T-cell (primary cell): ENCODE data around the gene LZTFL1. TPM values are rescaled to one million over a fixed set of nuclear protein-coding genes. Genes with fewer than 3 reads are reported as not detected.
"Not testable (repeated sequence)": the region's sequence is repeated elsewhere in the genome, so short reads cannot be mapped to it uniquely, and the experiment has no call there.

ENCODE experiments used
- ATAC-seq, 4 experiments: fragments of 200-7000 bp in 3 of 4; fragments of 150-1000 bp in 1 of 4; cut with Tn5 transposase; replicated peaks in 1 of 4; 1 replicate in 3 of 4; 2 replicates in 1 of 4; pipeline ENCODE4 v1.10.0; 2021; ENCODE audit warnings: moderate library complexity in 3 of 4, mild to moderate bottlenecking in 2 of 4, moderate number of reproducible peaks in 1 of 4
- CTCF ChIA-PET, 2 donors: fragments of 300-600 bp; sonication (Branson Sonifier 250); formaldehyde crosslinking; loops; one replicate each; lab custom pipeline; 2022; ENCODE audit warnings: antibody characterized with exemption in 2 of 2; lab: Charles Lee
- POLR2A ChIA-PET, 2 donors: fragments of 300-600 bp; sonication (Branson Sonifier 250); formaldehyde crosslinking; loops; one replicate each; lab custom pipeline; 2022; ENCODE audit warnings: antibody characterized with exemption in 2 of 2; lab: Charles Lee
- DNase-seq, 35 experiments: peaks; one replicate each; pipeline versions ENCODE4 v3.0.0 to v3.0.0-alpha.2; 2013 to 2023
- H3K27ac ChIP-seq: one replicate; pipeline ENCODE4 v1.5.1; 2013; ENCODE audit warnings: low read length
- H3K27me3 ChIP-seq, 2 experiments: replicated peaks in 1 of 2; 1 replicate in 1 of 2; 2 replicates in 1 of 2; pipeline versions ENCODE4 v1.6.1 to v1.7.0; 2013; ENCODE audit warnings: low read length in 1 of 2, mixed read lengths in 1 of 2; ENCODE audit not compliant: control insufficient read depth in 2 of 2, insufficient read depth in 2 of 2; ENCODE audit errors: extremely low read depth in 1 of 2
- H3K36me3 ChIP-seq, 2 donors: 1 replicate in 1 of 2; 2 replicates in 1 of 2; pipeline versions ENCODE4 v1.6.1 to v1.7.0; 2013; ENCODE audit warnings: low read length in 1 of 2; ENCODE audit not compliant: control insufficient read depth in 2 of 2, insufficient read depth in 1 of 2; ENCODE audit errors: extremely low read depth in 1 of 2
- H3K4me1 ChIP-seq, 2 experiments: 1 replicate in 1 of 2; 2 replicates in 1 of 2; pipeline versions ENCODE4 v1.6.1 to v1.7.0; 2013; ENCODE audit warnings: low read length in 2 of 2, mixed read lengths in 1 of 2; ENCODE audit not compliant: insufficient read depth in 2 of 2, control insufficient read depth in 1 of 2; ENCODE audit errors: extremely low read depth in 1 of 2
- H3K4me3 ChIP-seq, 2 donors: 1 replicate in 1 of 2; 2 replicates in 1 of 2; pipeline versions ENCODE4 v1.5.1 to v1.7.0; 2013; ENCODE audit warnings: mild to moderate bottlenecking in 2 of 2, low read length in 1 of 2, moderate library complexity in 1 of 2; ENCODE audit not compliant: control insufficient read depth in 1 of 2; ENCODE audit errors: extremely low read depth in 1 of 2
- H3K9me3 ChIP-seq: 2 replicates; pipeline ENCODE4 v1.7.0; 2013
- H3K27ac Mint-ChIP-seq, 2 donors: one replicate each; pipeline ENCODE4 v1.8.0; 2020 to 2021; ENCODE audit warnings: mild to moderate bottlenecking in 2 of 2, mixed read lengths in 2 of 2
- H3K27me3 Mint-ChIP-seq, 2 donors: one replicate each; pipeline ENCODE4 v1.8.0; 2021 to 2022; ENCODE audit warnings: mixed read lengths in 2 of 2
- H3K36me3 Mint-ChIP-seq: one replicate; pipeline ENCODE4 v1.8.0; 2021; ENCODE audit warnings: mixed read lengths
- H3K4me1 Mint-ChIP-seq, 3 donors: one replicate each; pipeline ENCODE4 v1.8.0; 2020 to 2022; ENCODE audit warnings: mixed read lengths in 3 of 3, mild to moderate bottlenecking in 1 of 3
- H3K4me3 Mint-ChIP-seq, 3 donors: one replicate each; pipeline ENCODE4 v1.8.0; 2020 to 2022; ENCODE audit warnings: mild to moderate bottlenecking in 3 of 3, mixed read lengths in 3 of 3, moderate library complexity in 3 of 3
- H3K9me3 Mint-ChIP-seq, 3 donors: one replicate each; pipeline ENCODE4 v1.8.0; 2020 to 2022; ENCODE audit warnings: mixed read lengths in 3 of 3
- whole genome bisulfite sequencing: methylation state at CpG from one replicate; pipeline ENCODE4 v1.1.5; 2013; ENCODE audit warnings: missing lambda C conversion rate; ENCODE audit not compliant: insufficient coverage; 5-methylcytosine and 5-hydroxymethylcytosine counted together
- total RNA-seq, 35 experiments: library from RNA in 6 of 35; stranded (reverse) in 6 of 35; fragments of 120-200 nt in 1 of 35; gene quantifications; one replicate each; pipeline versions ENCODE4 v1.2.1 to v1.2.4 and lab custom pipeline; 2013 to 2026

The LZTFL1 gene
- total RNA-seq, 5 donors from 2014 or later (not counting 1 experiment from before 2014, with no cell fraction given) = 8.5 to 12.0 (median 11.1) TPM

GRCh38 chr3:45861043-45861719 lies 19.3 kb upstream of the LZTFL1 start:
- ChIA-PET POLR2A (interaction anchor here (0.6 kb wide), 2 partner anchors 11 to 220 kb away, joined by 3 read pairs; no protein-coding TSS in a partner anchor), CTCF (interaction anchor here (0.6 to 0.9 kb wide), 3 partner anchors 20 to 681 kb away, joined by 3 read pairs; no protein-coding TSS in a partner anchor)
- Mint-ChIP-seq H3K27ac (peak overlapping the region; percentile 37 to 72), H3K4me3 (no peak overlapping the region), H3K36me3 (peaks cover 4% of the 10 kb centered on the region), H3K27me3 (peaks cover 8 to 24% of the 10 kb centered on the region in 2 donors), H3K4me1 (peaks cover 31 to 38% (median 36%) of the 10 kb centered on the region in 3 donors), H3K9me3 (peaks cover 3 to 9% (median 8%) of the 10 kb centered on the region in 3 donors)
- Histone ChIP-seq H3K36me3 (no peaks in the 10 kb centered on the region), H3K27ac (no peak overlapping the region), H3K4me1 (peaks cover 4 to 22% of the 10 kb centered on the region in 2 experiments), H3K4me3 (no peak overlapping the region), H3K27me3 (peaks cover 0 to 3% of the 10 kb centered on the region in 2 experiments), H3K9me3 (no peaks in the 10 kb centered on the region)
- ATAC-seq (no peak), DNase-seq (no peak)
- WGBS = 50% methylated on average over 1 of the region's 7 CpGs

- Mint-ChIP-seq H3K4me1 (peaks cover 31 to 37% (median 35%) of the 10 kb centered on the region in 3 donors), H3K27ac (no peak overlapping the region), H3K4me3 (no peak overlapping the region), H3K9me3 (peaks cover 3 to 9% (median 8%) of the 10 kb centered on the region in 3 donors), H3K36me3 (peaks cover 4% of the 10 kb centered on the region), H3K27me3 (peaks cover 8 to 24% of the 10 kb centered on the region in 2 donors)
- ChIA-PET POLR2A (no interaction called here), CTCF (no interaction called here)
- H3K36me3 ChIP-seq = no peaks in the 10 kb centered on the region
- peaks cover 0 to 3% of the 10 kb centered on the region in 2 experiments for H3K27me3 ChIP-seq
- H3K9me3 ChIP-seq = no peaks in the 10 kb centered on the region
- ATAC-seq = no peak
- peaks cover 4 to 19% of the 10 kb centered on the region in 2 experiments for H3K4me1 ChIP-seq
- WGBS = no CpG with 5 or more reads among the region's 4 CpGs
- no peak overlapping the region for H3K4me3 ChIP-seq
- H3K27ac ChIP-seq = no peak overlapping the region
- no peak for DNase-seq
Measured at GRCh38 chr3:45860481-45860880, 18.6 kb upstream of the LZTFL1 start.

DNA sequence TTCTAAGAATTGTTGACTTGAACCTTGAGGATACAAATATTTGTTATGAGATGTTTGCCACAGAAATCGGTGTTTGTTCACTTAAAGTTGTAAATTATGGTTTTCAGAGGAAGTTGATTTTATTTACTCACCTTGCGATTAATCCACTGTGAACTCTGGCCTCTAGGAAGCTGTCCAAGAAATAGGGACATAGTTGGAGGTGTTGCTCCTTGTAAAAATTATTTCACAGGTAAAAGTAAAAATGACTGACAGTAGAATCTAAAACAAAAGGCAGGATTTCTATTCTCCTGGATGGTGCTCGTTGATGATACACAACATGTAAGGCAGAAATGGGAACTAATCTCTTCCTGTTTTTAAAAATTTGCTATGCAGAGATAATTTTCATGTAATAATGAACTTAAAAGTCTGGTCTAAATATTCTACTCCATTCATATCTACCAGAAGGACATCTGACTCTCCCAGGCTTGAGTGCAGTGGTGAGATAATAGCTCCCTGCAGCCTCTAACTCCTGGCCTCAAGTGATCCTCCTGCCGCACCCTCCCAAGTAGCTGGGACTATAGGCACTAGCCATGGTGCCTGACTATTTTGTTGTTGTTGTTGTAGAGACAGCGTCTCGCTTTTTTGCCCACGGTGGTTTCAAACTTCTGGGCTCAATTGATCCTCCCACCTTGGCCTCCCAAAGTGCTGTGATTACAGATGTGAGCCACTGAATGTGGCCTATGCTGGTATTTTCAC lies 17.1 kb upstream of the LZTFL1 start:
- H3K27me3 ChIP-seq = peaks cover 0 to 3% of the 10 kb centered on the region in 2 experiments
- DNase-seq = no peak
- H3K27ac Mint-ChIP-seq = no peak overlapping the region
- CTCF ChIA-PET = no interaction called here
- H3K36me3 ChIP-seq = no peaks in the 10 kb centered on the region
- peaks cover 4% of the 10 kb centered on the region for H3K36me3 Mint-ChIP-seq
- peaks cover 24 to 29% (median 26%) of the 10 kb centered on the region in 3 donors for H3K4me1 Mint-ChIP-seq
- H3K9me3 ChIP-seq = no peaks in the 10 kb centered on the region
- peaks cover 0 to 9% of the 10 kb centered on the region in 2 experiments for H3K4me1 ChIP-seq
- no peak overlapping the region for H3K4me3 Mint-ChIP-seq
- H3K4me3 ChIP-seq = no peak overlapping the region
- H3K9me3 Mint-ChIP-seq = peaks cover 3 to 9% (median 8%) of the 10 kb centered on the region in 3 donors
- WGBS = 40% methylated on average over 1 of the region's 7 CpGs
- no peak overlapping the region for H3K27ac ChIP-seq
- peaks cover 8 to 23% of the 10 kb centered on the region in 2 donors for H3K27me3 Mint-ChIP-seq
- POLR2A ChIA-PET = interaction anchor here in 1 of 2 donors (0.5 kb wide), 1 partner anchor 209 kb away, joined by 11 read pairs; no protein-coding TSS in a partner anchor
- no peak for ATAC-seq

DNA sequence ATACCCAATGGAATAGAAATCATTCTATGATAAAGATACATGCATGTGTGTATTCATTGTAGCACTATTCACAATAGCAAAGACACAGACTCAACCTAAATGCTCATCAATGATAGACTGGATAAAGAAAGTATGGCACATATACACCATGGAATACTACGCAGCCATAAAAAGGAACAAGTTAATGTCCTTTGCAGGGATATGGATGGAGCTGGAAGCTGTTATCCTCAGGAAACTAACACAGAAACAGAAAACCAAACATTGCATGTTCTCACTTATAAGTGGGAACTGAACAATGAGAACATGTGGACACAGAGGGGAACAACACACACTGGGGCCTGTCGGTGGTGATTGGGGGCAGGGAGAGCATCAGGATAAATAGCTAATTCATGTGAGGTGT lies 15.1 kb upstream of the LZTFL1 start:
- not testable (repeated sequence) for H3K27ac Mint-ChIP-seq

DNA sequence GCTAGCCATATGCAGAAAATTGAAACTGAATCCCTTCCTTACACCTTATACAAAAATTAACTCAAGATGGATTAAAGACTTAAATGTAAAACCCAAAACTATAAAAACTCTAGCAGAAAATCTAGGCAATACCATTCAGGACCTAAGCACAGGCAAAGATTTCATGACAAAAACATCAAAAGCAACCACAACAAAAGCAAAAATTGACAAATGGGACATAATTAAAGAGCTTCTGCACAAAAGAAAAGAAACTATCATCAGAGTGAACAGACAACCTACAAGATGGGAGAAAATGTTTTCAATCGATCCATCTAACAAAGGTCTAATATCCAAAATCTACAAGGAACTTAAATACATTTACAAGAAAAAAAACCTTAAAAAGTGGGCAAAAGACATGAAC lies 14.4 kb upstream of the LZTFL1 start:
- Mint-ChIP-seq H3K27ac (peak overlapping the region in 1 of 2 donors; percentile 8), H3K4me1 (peaks cover 26 to 40% (median 37%) of the 10 kb centered on the region in 3 donors), H3K4me3 (peak overlapping the region in 1 of 3 donors; percentile 21), H3K27me3 (peaks cover 4 to 10% of the 10 kb centered on the region in 2 donors)
- H3K27ac ChIP-seq, H3K36me3 Mint-ChIP-seq, H3K36me3 ChIP-seq, CTCF ChIA-PET, H3K9me3 ChIP-seq, H3K27me3 ChIP-seq, H3K4me3 ChIP-seq, H3K9me3 Mint-ChIP-seq: not testable (repeated sequence)
- WGBS = no CpG with 5 or more reads among the region's 1 CpG
- ATAC-seq (peak in 1 of 4 experiments; percentile 32), DNase-seq (peak in 1 of 35 experiments; percentile 25)
- POLR2A ChIA-PET = interaction anchor here in 1 of 2 donors (0.6 kb wide), 1 partner anchor 13 kb away, joined by 4 read pairs; no protein-coding TSS in a partner anchor
- H3K4me1 ChIP-seq = peaks cover 0 to 19% of the 10 kb centered on the region in 2 experiments

More for the DNA sequence above, 15.1 kb upstream of the LZTFL1 start:
- DNase-seq, H3K4me3 Mint-ChIP-seq, H3K36me3 ChIP-seq, H3K9me3 Mint-ChIP-seq, ATAC-seq, H3K9me3 ChIP-seq, H3K4me3 ChIP-seq, H3K27me3 ChIP-seq, H3K36me3 Mint-ChIP-seq, CTCF ChIA-PET, H3K27ac ChIP-seq: not testable (repeated sequence)
- 60% methylated on average over 1 of the region's 2 CpGs for WGBS
- Mint-ChIP-seq H3K4me1 (peaks cover 29 to 41% (median 33%) of the 10 kb centered on the region in 3 donors), H3K27me3 (peaks cover 0 to 11% of the 10 kb centered on the region in 2 donors)
- POLR2A ChIA-PET = interaction anchor here in 1 of 2 donors (0.6 kb wide), 1 partner anchor 12 kb away, joined by 4 read pairs; no protein-coding TSS in a partner anchor
- H3K4me1 ChIP-seq = peaks cover 0 to 20% of the 10 kb centered on the region in 2 experiments

DNA sequence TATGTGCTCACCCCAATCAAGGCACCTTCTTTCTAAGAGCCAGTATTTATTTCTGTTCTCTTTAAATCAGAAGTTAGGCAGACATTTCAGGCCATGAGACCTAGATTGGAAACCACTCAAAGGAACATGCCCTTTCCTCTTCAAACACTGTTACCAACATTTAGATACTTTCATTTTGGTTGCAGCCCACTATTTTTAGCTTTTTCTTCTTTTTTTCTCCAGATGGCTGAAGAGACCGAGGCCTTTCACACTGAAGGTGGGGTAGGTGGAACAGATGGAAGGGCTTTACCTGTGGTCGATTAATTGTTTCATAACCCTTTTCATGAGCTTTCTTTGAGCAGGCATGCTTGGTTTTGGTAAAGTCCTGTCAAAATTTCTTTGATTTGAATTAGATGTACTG lies 10.9 kb upstream of the LZTFL1 start:
- peaks cover 0 to 2% of the 10 kb centered on the region in 2 experiments for H3K27me3 ChIP-seq
- no peaks in the 10 kb centered on the region for H3K9me3 ChIP-seq
- Mint-ChIP-seq H3K4me1 (peaks cover 17 to 31% (median 30%) of the 10 kb centered on the region in 3 donors), H3K27me3 (peaks cover 15 to 19% of the 10 kb centered on the region in 2 donors), H3K27ac (peak overlapping the region; percentile 10 to 40), H3K4me3 (no peak overlapping the region), H3K9me3 (no peaks in the 10 kb centered on the region), H3K36me3 (no peaks in the 10 kb centered on the region)
- POLR2A ChIA-PET = no interaction called here
- no peak for DNase-seq
- no CpG with 5 or more reads among the region's 2 CpGs for WGBS
- no peaks in the 10 kb centered on the region for H3K36me3 ChIP-seq
- CTCF ChIA-PET = no interaction called here
- peaks cover 0 to 14% of the 10 kb centered on the region in 2 experiments for H3K4me1 ChIP-seq
- H3K27ac ChIP-seq = no peak overlapping the region
- no peak for ATAC-seq
- H3K4me3 ChIP-seq = no peak overlapping the region
